RWPE2 (cell line): ENCODE results near the gene FARSB.

Experiments used
- ATAC-seq: fragments of 200-7000 bp; cut with Tn5 transposase; 3 replicates; pipeline ENCODE4 v1.9.1; 2021; ENCODE audit warnings: low read depth
- DNase-seq: peaks from one replicate; pipeline ENCODE4 v3.0.0-alpha.2; 2020; ENCODE audit warnings: low spot score
- H3K27ac ChIP-seq: fragments of 450-650 bp; 2 replicates; pipeline ENCODE4 v1.5.1; 2017; ENCODE audit warnings: mild to moderate bottlenecking; ENCODE audit not compliant: poor library complexity, severe bottlenecking
- H3K27me3 ChIP-seq: fragments of 250-450 bp; sonication (Bioruptor Pico); 2 replicates; pipeline ENCODE4 v1.5.1; 2021; ENCODE audit warnings: mild to moderate bottlenecking, moderate library complexity; ENCODE audit not compliant: insufficient read depth, poor library complexity, severe bottlenecking
- H3K36me3 ChIP-seq: fragments of 250-450 bp; sonication (Bioruptor Pico); 2 replicates; pipeline ENCODE4 v1.5.1; 2020; ENCODE audit warnings: low read depth, mild to moderate bottlenecking, moderate library complexity
- H3K4me1 ChIP-seq: fragments of 250-450 bp; sonication (Bioruptor Pico); 2 replicates; pipeline ENCODE4 v1.5.1; 2021; ENCODE audit warnings: mild to moderate bottlenecking, moderate library complexity; ENCODE audit not compliant: insufficient read depth, poor library complexity, severe bottlenecking
- H3K4me3 ChIP-seq: fragments of 250-450 bp; sonication (Bioruptor Pico); 2 replicates; pipeline ENCODE4 v1.5.1; 2021; ENCODE audit warnings: mild to moderate bottlenecking, moderate library complexity; ENCODE audit not compliant: severe bottlenecking
- H3K9me3 ChIP-seq: fragments of 250-450 bp; sonication (Bioruptor Pico); 2 replicates; pipeline ENCODE4 v1.5.1; 2021; ENCODE audit warnings: mild to moderate bottlenecking, moderate library complexity; ENCODE audit not compliant: severe bottlenecking
- TF ChIP-seq, protein P1 (sequence below): fragments of 450-650 bp; IDR thresholded peaks from one replicate; pipeline ENCODE4 v1.5.1; 2017; ENCODE audit warnings: mild to moderate bottlenecking, moderate library complexity; ENCODE audit not compliant: poor library complexity, severe bottlenecking

The FARSB gene

DNA sequence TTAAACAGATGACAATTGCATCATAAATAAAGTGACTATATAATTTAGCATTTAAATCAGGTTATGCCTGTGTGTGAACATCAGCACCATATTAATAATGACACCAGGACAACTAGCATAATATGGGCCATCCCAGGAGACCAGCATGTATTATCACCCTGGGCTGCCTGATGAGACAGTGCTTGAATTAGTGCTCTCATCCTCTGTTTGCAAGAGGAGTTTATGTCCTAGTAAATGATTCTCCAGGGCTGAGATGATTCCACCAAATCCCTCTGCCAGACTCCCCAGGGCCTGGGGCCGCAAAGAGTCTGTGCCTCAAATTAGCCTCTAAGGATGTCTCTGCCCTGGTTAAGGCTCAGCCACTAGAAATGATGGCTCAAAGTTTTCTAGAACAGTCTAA is 133.8 kb downstream of the FARSB start:
- ATAC-seq = no peak
- Histone ChIP-seq H3K36me3 (no peaks in the 10 kb centered on the region), H3K27ac (no peak overlapping the region), H3K9me3 (no peaks in the 10 kb centered on the region), H3K4me3 (no peak overlapping the region), H3K4me1 (peaks cover 15% of the 10 kb centered on the region), H3K27me3 (no peaks in the 10 kb centered on the region)
- TF ChIP-seq, protein P1, sequence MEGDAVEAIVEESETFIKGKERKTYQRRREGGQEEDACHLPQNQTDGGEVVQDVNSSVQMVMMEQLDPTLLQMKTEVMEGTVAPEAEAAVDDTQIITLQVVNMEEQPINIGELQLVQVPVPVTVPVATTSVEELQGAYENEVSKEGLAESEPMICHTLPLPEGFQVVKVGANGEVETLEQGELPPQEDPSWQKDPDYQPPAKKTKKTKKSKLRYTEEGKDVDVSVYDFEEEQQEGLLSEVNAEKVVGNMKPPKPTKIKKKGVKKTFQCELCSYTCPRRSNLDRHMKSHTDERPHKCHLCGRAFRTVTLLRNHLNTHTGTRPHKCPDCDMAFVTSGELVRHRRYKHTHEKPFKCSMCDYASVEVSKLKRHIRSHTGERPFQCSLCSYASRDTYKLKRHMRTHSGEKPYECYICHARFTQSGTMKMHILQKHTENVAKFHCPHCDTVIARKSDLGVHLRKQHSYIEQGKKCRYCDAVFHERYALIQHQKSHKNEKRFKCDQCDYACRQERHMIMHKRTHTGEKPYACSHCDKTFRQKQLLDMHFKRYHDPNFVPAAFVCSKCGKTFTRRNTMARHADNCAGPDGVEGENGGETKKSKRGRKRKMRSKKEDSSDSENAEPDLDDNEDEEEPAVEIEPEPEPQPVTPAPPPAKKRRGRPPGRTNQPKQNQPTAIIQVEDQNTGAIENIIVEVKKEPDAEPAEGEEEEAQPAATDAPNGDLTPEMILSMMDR = no peak
- no peak for DNase-seq

DNA sequence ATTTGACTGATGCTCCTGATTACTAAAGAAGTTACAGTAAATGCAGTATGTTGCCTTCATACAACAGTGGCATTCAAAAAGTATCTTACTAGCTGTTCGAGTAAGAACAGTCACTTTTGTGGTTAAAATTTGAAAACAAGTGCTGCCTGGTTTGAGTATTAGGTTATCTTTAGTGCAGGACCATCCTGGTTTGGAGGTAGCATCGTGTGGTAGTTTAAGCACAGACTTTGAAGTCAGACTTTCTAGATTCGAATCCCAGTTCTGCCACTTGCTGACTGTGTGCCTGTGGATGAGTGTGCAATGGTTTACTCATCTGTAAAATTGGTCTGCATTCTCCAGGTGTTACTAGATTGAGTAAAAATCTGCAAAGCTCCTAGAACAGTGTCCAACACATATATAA is 134.8 kb downstream of the FARSB start:
- no peak overlapping the region for H3K4me3 ChIP-seq
- ATAC-seq = no peak
- H3K9me3 ChIP-seq = no peaks in the 10 kb centered on the region
- H3K36me3 ChIP-seq = no peaks in the 10 kb centered on the region
- TF ChIP-seq, protein P1 = no peak
- no peak for DNase-seq
- H3K27me3 ChIP-seq = no peaks in the 10 kb centered on the region
- no peak overlapping the region for H3K27ac ChIP-seq
- peaks cover 15% of the 10 kb centered on the region for H3K4me1 ChIP-seq
